H9 (cell line): ENCODE data around the gene CC2D2A. TPM values are rescaled to one million over a fixed set of nuclear protein-coding genes. Genes with fewer than 3 reads are reported as not detected.

Experiments used
- DNase-seq: peaks from one replicate; pipeline ENCODE4 v3.0.0-alpha.2; 2017
- H2AFZ ChIP-seq: one replicate; pipeline ENCODE4 v1.6.1; 2013; ENCODE audit warnings: mild to moderate bottlenecking, low read length, control low read depth, moderate library complexity
- H2AK5ac ChIP-seq: 2 replicates; pipeline ENCODE4 v1.6.1; 2013; ENCODE audit warnings: low read length, control low read depth, mixed read lengths; ENCODE audit not compliant: insufficient read length
- H2BK120ac ChIP-seq: one replicate; pipeline ENCODE4 v1.6.1; 2013; ENCODE audit warnings: low read depth, mild to moderate bottlenecking, low read length, control low read depth, inconsistent platforms; ENCODE audit not compliant: poor library complexity, severe bottlenecking
- H2BK12ac ChIP-seq: 2 replicates; pipeline ENCODE4 v1.6.1; 2013; ENCODE audit warnings: low read length, control low read depth, mixed read lengths, low read depth; ENCODE audit not compliant: insufficient read length
- H2BK15ac ChIP-seq: 2 replicates; pipeline ENCODE4 v1.6.1; 2013; ENCODE audit warnings: low read depth, low read length, control low read depth
- H2BK20ac ChIP-seq: one replicate; pipeline ENCODE4 v1.6.1; 2013; ENCODE audit warnings: low read depth, mild to moderate bottlenecking, low read length, control low read depth, inconsistent platforms; ENCODE audit not compliant: poor library complexity, severe bottlenecking
- H2BK5ac ChIP-seq: 2 replicates; pipeline ENCODE4 v1.6.1; 2013; ENCODE audit warnings: low read length, control low read depth, mixed read lengths; ENCODE audit not compliant: insufficient read length
- H3K14ac ChIP-seq: 2 replicates; pipeline ENCODE4 v1.6.1; 2013; ENCODE audit warnings: low read length, control low read depth; ENCODE audit not compliant: insufficient read depth
- H3K18ac ChIP-seq: 2 replicates; pipeline ENCODE4 v1.6.1; 2013; ENCODE audit warnings: low read depth, mild to moderate bottlenecking, mixed read lengths, low read length, control low read depth; ENCODE audit not compliant: insufficient read length
- H3K23ac ChIP-seq: 2 replicates; pipeline ENCODE4 v1.6.1; 2013; ENCODE audit warnings: low read length, control low read depth, mixed read lengths, low read depth; ENCODE audit not compliant: insufficient read length
- H3K23me2 ChIP-seq: 2 replicates; pipeline ENCODE4 v1.6.1; 2013; ENCODE audit warnings: low read depth, mild to moderate bottlenecking, mixed read lengths, low read length, control low read depth; ENCODE audit not compliant: insufficient read length, poor library complexity, severe bottlenecking
- H3K27ac ChIP-seq: 2 replicates; pipeline ENCODE4 v1.5.1; 2013; ENCODE audit warnings: low read length, control low read depth, mixed read lengths, low read depth; ENCODE audit not compliant: insufficient read length
- H3K27me3 ChIP-seq: 2 replicates; pipeline ENCODE4 v1.6.1; 2013; ENCODE audit warnings: low read length, control low read depth, inconsistent platforms; ENCODE audit not compliant: insufficient read depth
- H3K4ac ChIP-seq: 2 replicates; pipeline ENCODE4 v1.6.1; 2013; ENCODE audit warnings: low read depth, mild to moderate bottlenecking, control low read depth, inconsistent platforms, low read length, moderate library complexity
- H3K4me1 ChIP-seq: 2 replicates; pipeline ENCODE4 v1.6.1; 2013; ENCODE audit warnings: low read length, control low read depth, inconsistent platforms; ENCODE audit not compliant: insufficient read depth
- H3K4me2 ChIP-seq: 2 replicates; pipeline ENCODE4 v1.6.1; 2013; ENCODE audit warnings: low read length, control low read depth, mixed read lengths; ENCODE audit not compliant: insufficient read length, insufficient read depth
- H3K56ac ChIP-seq: 2 replicates; pipeline ENCODE4 v1.6.1; 2013; ENCODE audit warnings: low read depth, mild to moderate bottlenecking, mixed read lengths, low read length, control low read depth; ENCODE audit not compliant: insufficient read length
- H3K79me1 ChIP-seq: 2 replicates; pipeline ENCODE4 v1.6.1; 2013; ENCODE audit warnings: low read depth, mild to moderate bottlenecking, moderate library complexity, low read length, control low read depth, inconsistent platforms; ENCODE audit not compliant: insufficient read depth, poor library complexity, severe bottlenecking
- H3K79me2 ChIP-seq: 2 replicates; pipeline ENCODE4 v1.6.1; 2013; ENCODE audit warnings: low read length, control low read depth, inconsistent platforms; ENCODE audit not compliant: insufficient read depth
- H3K9ac ChIP-seq: 2 replicates; pipeline ENCODE4 v1.6.1; 2013; ENCODE audit warnings: low read length, control low read depth, mixed read lengths; ENCODE audit not compliant: insufficient read length; ENCODE audit errors: extremely low read depth
- H3K9me3 ChIP-seq: one replicate; pipeline ENCODE4 v1.6.1; 2013; ENCODE audit warnings: low read depth, low read length, inconsistent platforms; ENCODE audit not compliant: control insufficient read depth
- H3T11ph ChIP-seq: one replicate; pipeline ENCODE4 v1.6.1; 2013; ENCODE audit warnings: mild to moderate bottlenecking, low read length, control low read depth, inconsistent platforms
- H4K20me1 ChIP-seq: one replicate; pipeline ENCODE4 v1.6.1; 2013; ENCODE audit not compliant: control insufficient read depth, insufficient read length, insufficient read depth
- H4K5ac ChIP-seq: 2 replicates; pipeline ENCODE4 v1.6.1; 2013; ENCODE audit warnings: low read depth, mild to moderate bottlenecking, mixed read lengths, low read length, control low read depth; ENCODE audit not compliant: insufficient read length
- H4K8ac ChIP-seq: replicated peaks from 2 replicates; pipeline ENCODE4 v1.6.1; 2013; ENCODE audit warnings: low read length, control low read depth, mixed read lengths, low read depth; ENCODE audit not compliant: insufficient read length
- H4K91ac ChIP-seq: 2 replicates; pipeline ENCODE4 v1.6.1; 2013; ENCODE audit warnings: low read depth, mild to moderate bottlenecking, moderate library complexity, mixed read lengths, low read length, control low read depth; ENCODE audit not compliant: insufficient read length
- H3K27ac Mint-ChIP-seq, 3 experiments: 2 replicates in 2 of 3; 3 replicates in 1 of 3; pipeline ENCODE4 v1.8.0; 2020 to 2021; ENCODE audit warnings: mixed read lengths in 3 of 3, mild to moderate bottlenecking in 1 of 3, moderate library complexity in 1 of 3
- H3K27me3 Mint-ChIP-seq: 2 replicates; pipeline ENCODE4 v1.8.0; 2021; ENCODE audit warnings: low read depth, mild to moderate bottlenecking, moderate library complexity, mixed read lengths
- H3K36me3 Mint-ChIP-seq, 3 experiments: 2 replicates in 2 of 3; 3 replicates in 1 of 3; pipeline ENCODE4 v1.8.0; 2020 to 2021; ENCODE audit warnings: low read depth in 3 of 3, mixed read lengths in 3 of 3; ENCODE audit not compliant: insufficient read depth in 1 of 3
- H3K4me1 Mint-ChIP-seq, 2 experiments: 2 replicates each; pipeline ENCODE4 v1.8.0; 2020; ENCODE audit warnings: mixed read lengths in 2 of 2
- H3K4me3 Mint-ChIP-seq, 2 experiments: 2 replicates in 1 of 2; 3 replicates in 1 of 2; pipeline ENCODE4 v1.8.0; 2020 to 2021; ENCODE audit warnings: mild to moderate bottlenecking in 2 of 2, mixed read lengths in 2 of 2, moderate library complexity in 1 of 2
- H3K9me3 Mint-ChIP-seq, 2 experiments: 2 replicates in 1 of 2; 3 replicates in 1 of 2; pipeline ENCODE4 v1.8.0; 2020; ENCODE audit warnings: mild to moderate bottlenecking in 2 of 2, mixed read lengths in 2 of 2, moderate library complexity in 1 of 2
- whole genome bisulfite sequencing: extraction: QIAGEN DNeasy Blood & Tissue Kit; methylation state at CpG from one replicate; pipeline ENCODE4 v1.1.7; 2013; ENCODE audit warnings: missing lambda C conversion rate, low lambda C conversion rate, mixed read lengths; ENCODE audit not compliant: insufficient read length; ENCODE audit errors: extremely low coverage; 5-methylcytosine and 5-hydroxymethylcytosine counted together
- total RNA-seq: library from RNA; stranded (reverse); gene quantifications from 2 replicates; pipeline ENCODE4 v1.2.1, GENCODE V29; 2021
- TF ChIP-seq, protein P1 (sequence below): fragments of 200-600 bp; sonication (generic); conservative IDR thresholded peaks from 3 replicates; pipeline ENCODE4 v1.8.0; 2021; ENCODE audit warnings: antibody characterized with exemption, mild to moderate bottlenecking

CC2D2A gene
- total RNA-seq, 1 experiment from 2014 or later: 10.4 TPM

DNA sequence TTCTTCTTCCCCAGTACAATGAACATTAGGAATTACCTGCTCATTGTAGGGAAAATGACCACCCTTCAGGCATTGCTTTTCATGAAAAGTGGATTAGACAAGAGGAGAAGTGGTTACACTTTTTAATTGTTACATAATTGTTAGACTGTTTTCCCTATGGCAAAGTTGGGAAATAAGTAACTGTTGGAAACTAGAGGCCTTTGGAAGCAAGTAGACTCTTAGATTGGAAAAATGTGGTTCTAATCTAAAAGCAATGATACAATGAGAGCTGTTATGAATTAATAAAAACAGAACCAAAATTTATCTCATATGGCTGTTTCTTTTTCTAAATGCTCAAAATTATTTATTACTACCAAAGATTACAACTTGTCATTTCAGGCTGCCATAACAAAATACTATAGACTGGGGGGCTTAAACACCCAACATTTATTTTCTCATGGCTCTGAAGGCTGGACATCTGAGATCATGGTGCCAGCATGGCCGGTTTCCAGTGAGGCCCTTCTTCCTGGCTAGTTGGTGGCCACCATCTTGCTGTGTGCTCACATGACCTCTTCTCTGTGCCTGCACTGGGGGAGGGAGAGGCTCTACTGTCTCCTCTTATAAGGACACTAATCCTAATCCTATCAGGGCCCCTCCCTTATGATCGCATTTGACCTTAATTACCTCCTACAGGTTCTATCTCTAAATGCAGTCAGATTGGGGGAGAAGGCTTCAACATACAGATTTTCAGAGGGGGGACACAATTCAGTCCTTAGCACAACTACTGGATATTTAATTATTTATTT lies 12.5 kb downstream of the CC2D2A start:
- Histone ChIP-seq H3K56ac (no peak overlapping the region), H3K9ac (no peak overlapping the region), H3K23ac (no peak overlapping the region), H3K9me3 (no peaks in the 10 kb centered on the region), H2BK12ac (no peak overlapping the region), H2AK5ac (no peak overlapping the region), H3K79me1 (no peaks in the 10 kb centered on the region), H4K91ac (no peak overlapping the region), H3K18ac (no peak overlapping the region), H2AFZ (no peak overlapping the region), H3K4me2 (no peak overlapping the region), H3K4ac (no peak overlapping the region), H3K4me1 (no peaks in the 10 kb centered on the region), H2BK5ac (no peak overlapping the region), H4K5ac (no peak overlapping the region), H3K79me2 (no peaks in the 10 kb centered on the region), H3K27ac (no peak overlapping the region), H3T11ph (no peak overlapping the region), H4K20me1 (no peaks in the 10 kb centered on the region), H3K14ac (no peak overlapping the region), H2BK20ac (no peak overlapping the region), H3K27me3 (no peaks in the 10 kb centered on the region), H2BK120ac (no peak overlapping the region), H4K8ac (no peak overlapping the region), H2BK15ac (no peak overlapping the region), H3K23me2 (peaks cover 7% of the 10 kb centered on the region)
- H3K4me1 Mint-ChIP-seq: peaks cover 20 to 21% of the 10 kb centered on the region in 2 experiments
- peaks cover 0 to 7% of the 10 kb centered on the region in 2 experiments; a peak in 1 of 5 replicates for H3K9me3 Mint-ChIP-seq
- WGBS: no CpG with 5 or more reads among the region's 2 CpGs
- no peak overlapping the region for H3K4me3 Mint-ChIP-seq
- no peak for DNase-seq
- no peak overlapping the region for H3K27ac Mint-ChIP-seq
- TF ChIP-seq, protein P1, sequence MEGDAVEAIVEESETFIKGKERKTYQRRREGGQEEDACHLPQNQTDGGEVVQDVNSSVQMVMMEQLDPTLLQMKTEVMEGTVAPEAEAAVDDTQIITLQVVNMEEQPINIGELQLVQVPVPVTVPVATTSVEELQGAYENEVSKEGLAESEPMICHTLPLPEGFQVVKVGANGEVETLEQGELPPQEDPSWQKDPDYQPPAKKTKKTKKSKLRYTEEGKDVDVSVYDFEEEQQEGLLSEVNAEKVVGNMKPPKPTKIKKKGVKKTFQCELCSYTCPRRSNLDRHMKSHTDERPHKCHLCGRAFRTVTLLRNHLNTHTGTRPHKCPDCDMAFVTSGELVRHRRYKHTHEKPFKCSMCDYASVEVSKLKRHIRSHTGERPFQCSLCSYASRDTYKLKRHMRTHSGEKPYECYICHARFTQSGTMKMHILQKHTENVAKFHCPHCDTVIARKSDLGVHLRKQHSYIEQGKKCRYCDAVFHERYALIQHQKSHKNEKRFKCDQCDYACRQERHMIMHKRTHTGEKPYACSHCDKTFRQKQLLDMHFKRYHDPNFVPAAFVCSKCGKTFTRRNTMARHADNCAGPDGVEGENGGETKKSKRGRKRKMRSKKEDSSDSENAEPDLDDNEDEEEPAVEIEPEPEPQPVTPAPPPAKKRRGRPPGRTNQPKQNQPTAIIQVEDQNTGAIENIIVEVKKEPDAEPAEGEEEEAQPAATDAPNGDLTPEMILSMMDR: no peak
- peaks cover 11 to 22% (median 21%) of the 10 kb centered on the region in 3 experiments; a peak in 6 of 7 replicates for H3K36me3 Mint-ChIP-seq
- no peaks in the 10 kb centered on the region for H3K27me3 Mint-ChIP-seq
